IMR-90 (cell line): Measurements from ENCODE around the gene CTCFL. TPM values are rescaled to one million over a fixed set of nuclear protein-coding genes. Genes with fewer than 3 reads are reported as not detected.

Source experiments
- ATAC-seq: fragments of 200-7000 bp; cut with Tn5 transposase; 2 replicates; pipeline ENCODE4 v1.9.1; 2020; ENCODE audit warnings: low read depth, mild to moderate bottlenecking, moderate library complexity
- BruUV-seq: library from RNA; stranded (reverse); fragments of 400-500 nt; replicated peaks from 2 replicates; lab custom pipeline; 2021; lab: Mats Ljungman, UMichigan
- CTCF ChIA-PET: fragments of 300-600 bp; formaldehyde crosslinking; extraction: SDS; loops from one replicate; lab custom pipeline; 2021; ENCODE audit warnings: antibody characterized with exemption; lab: Yijun Ruan, JAX
- POLR2A ChIA-PET: fragments of 300-600 bp; sonication (Branson Sonifier 250); formaldehyde crosslinking; loops from one replicate; lab custom pipeline; 2022; ENCODE audit warnings: antibody characterized with exemption; ENCODE audit not compliant: unreplicated experiment; lab: Charles Lee
- DNase-seq: peaks from one replicate; pipeline ENCODE4 v3.0.0; 2013
- H2AFZ ChIP-seq: replicated peaks from 2 replicates; pipeline ENCODE3; 2013; ENCODE audit warnings: low read length, mild to moderate bottlenecking; ENCODE audit not compliant: poor library complexity
- H2AK5ac ChIP-seq: 2 replicates; pipeline ENCODE4 v1.6.1; 2013; ENCODE audit warnings: low read depth, low read length, inconsistent platforms
- H2AK9ac ChIP-seq: replicated peaks from 2 replicates; pipeline ENCODE3; 2013; ENCODE audit warnings: mild to moderate bottlenecking, low read depth, low read length, moderate library complexity; ENCODE audit not compliant: poor library complexity
- H2BK120ac ChIP-seq: 2 replicates; pipeline ENCODE4 v1.6.1; 2013; ENCODE audit warnings: low read depth, low read length, inconsistent platforms
- H2BK15ac ChIP-seq: 3 replicates; pipeline ENCODE4 v1.6.1; 2013; ENCODE audit warnings: low read depth, low read length, inconsistent platforms
- H2BK20ac ChIP-seq: 2 replicates; pipeline ENCODE4 v1.6.1; 2013; ENCODE audit warnings: low read depth, mild to moderate bottlenecking, inconsistent platforms, low read length, moderate library complexity
- H2BK5ac ChIP-seq: 2 replicates; pipeline ENCODE4 v1.6.1; 2013; ENCODE audit warnings: mild to moderate bottlenecking, low read depth, low read length, inconsistent platforms; ENCODE audit not compliant: poor library complexity, severe bottlenecking
- H3K14ac ChIP-seq: replicated peaks from 2 replicates; pipeline ENCODE4 v1.6.1; 2013; ENCODE audit warnings: low read depth, low read length, inconsistent platforms
- H3K18ac ChIP-seq: 2 replicates; pipeline ENCODE4 v1.6.1; 2013; ENCODE audit warnings: low read depth, low read length, control low read depth
- H3K23ac ChIP-seq: 2 replicates; pipeline ENCODE4 v1.6.1; 2013; ENCODE audit warnings: low read depth, low read length, inconsistent platforms
- H3K27ac ChIP-seq: 2 replicates; pipeline ENCODE4 v1.5.1; 2013; ENCODE audit warnings: mild to moderate bottlenecking, control low read depth, low read length; ENCODE audit not compliant: insufficient read depth
- H3K27me3 ChIP-seq: 2 replicates; pipeline ENCODE4 v1.6.1; 2013; ENCODE audit warnings: low read length; ENCODE audit not compliant: control insufficient read depth, insufficient read depth
- H3K36me3 ChIP-seq: 2 replicates; pipeline ENCODE4 v1.6.1; 2013; ENCODE audit warnings: low read length, mixed read lengths; ENCODE audit not compliant: control insufficient read depth, insufficient read depth
- H3K4ac ChIP-seq: 2 replicates; pipeline ENCODE4 v1.6.1; 2013; ENCODE audit warnings: low read depth, low read length, inconsistent platforms
- H3K4me1 ChIP-seq: 2 replicates; pipeline ENCODE4 v1.6.1; 2013; ENCODE audit warnings: low read length, mixed read lengths; ENCODE audit not compliant: control insufficient read depth, insufficient read depth
- H3K4me2 ChIP-seq: 2 replicates; pipeline ENCODE4 v1.6.1; 2013; ENCODE audit warnings: low read depth, mild to moderate bottlenecking, control low read depth, low read length, moderate library complexity
- H3K4me3 ChIP-seq: 2 replicates; pipeline ENCODE4 v1.5.1; 2013; ENCODE audit warnings: low read depth, mild to moderate bottlenecking, control low read depth, low read length, moderate library complexity; ENCODE audit not compliant: insufficient read depth
- H3K56ac ChIP-seq: 2 replicates; pipeline ENCODE4 v1.6.1; 2013; ENCODE audit warnings: low read length, inconsistent platforms; ENCODE audit not compliant: insufficient read depth; ENCODE audit errors: extremely low read depth
- H3K79me1 ChIP-seq, 2 experiments: 2 replicates each; pipeline ENCODE4 v1.6.1; 2013; ENCODE audit warnings: low read length in 2 of 2, inconsistent platforms in 1 of 2, low read depth in 1 of 2
- H3K9ac ChIP-seq: 2 replicates; pipeline ENCODE4 v1.6.1; 2013; ENCODE audit warnings: low read depth, low read length, control low read depth
- H3K9me1 ChIP-seq: 2 replicates; pipeline ENCODE4 v1.6.1; 2013; ENCODE audit warnings: low read length, inconsistent platforms; ENCODE audit not compliant: insufficient read depth
- H3K9me3 ChIP-seq: 2 replicates; pipeline ENCODE4 v1.6.1; 2013; ENCODE audit warnings: low read length; ENCODE audit not compliant: control insufficient read depth, insufficient read depth
- H4K20me1 ChIP-seq: 2 replicates; pipeline ENCODE4 v1.6.1; 2013; ENCODE audit warnings: low read length, inconsistent platforms; ENCODE audit not compliant: insufficient read depth
- H4K5ac ChIP-seq: 2 replicates; pipeline ENCODE4 v1.6.1; 2013; ENCODE audit warnings: mild to moderate bottlenecking, low read depth, low read length, control low read depth
- H4K8ac ChIP-seq, 2 experiments: 2 replicates each; pipeline ENCODE4 v1.6.1; 2013; ENCODE audit warnings: low read depth in 2 of 2, low read length in 2 of 2, control low read depth in 1 of 2, inconsistent platforms in 1 of 2
- H4K91ac ChIP-seq: 2 replicates; pipeline ENCODE4 v1.6.1; 2013; ENCODE audit warnings: low read depth, low read length, inconsistent platforms; ENCODE audit not compliant: insufficient read depth
- BHLHE40 ChIP-seq: fragments of 150-350 bp; IDR thresholded peaks from 2 replicates; pipeline ENCODE4 v1.6.1; 2016; ENCODE audit warnings: mild to moderate bottlenecking, low read depth, low read length
- CEBPB ChIP-seq: IDR thresholded peaks from 2 replicates; pipeline ENCODE4 v1.6.1; 2012; ENCODE audit warnings: low read depth, low read length, improper control_type of control experiment
- CHD1 ChIP-seq: IDR thresholded peaks from 2 replicates; pipeline ENCODE4 v1.6.1; 2012; ENCODE audit warnings: low read depth, low read length, improper control_type of control experiment
- FOS ChIP-seq: fragments of 150-350 bp; IDR thresholded peaks from 2 replicates; pipeline ENCODE4 v1.6.1; 2016; ENCODE audit warnings: low read depth, low read length
- MAFK ChIP-seq: IDR thresholded peaks from 2 replicates; pipeline ENCODE4 v1.6.1; 2012; ENCODE audit warnings: low read depth, low read length, improper control_type of control experiment
- MAZ ChIP-seq: IDR thresholded peaks from 2 replicates; pipeline ENCODE4 v1.6.1; 2012; ENCODE audit warnings: low read depth, mild to moderate bottlenecking, low read length, improper control_type of control experiment, moderate library complexity, borderline replicate concordance
- MXI1 ChIP-seq: IDR thresholded peaks from 2 replicates; pipeline ENCODE4 v1.6.1; 2012; ENCODE audit warnings: low read depth, mild to moderate bottlenecking, low read length, moderate library complexity, borderline replicate concordance
- POLR2A ChIP-seq: IDR thresholded peaks from 2 replicates; pipeline ENCODE4 v1.6.1; 2012; ENCODE audit warnings: mild to moderate bottlenecking, low read depth, low read length
- RCOR1 ChIP-seq: IDR thresholded peaks from 2 replicates; pipeline ENCODE4 v1.6.1; 2012; ENCODE audit warnings: mild to moderate bottlenecking, low read length, improper control_type of control experiment; ENCODE audit not compliant: insufficient replicate concordance
- SMC3 ChIP-seq: fragments of 150-350 bp; IDR thresholded peaks from 2 replicates; pipeline ENCODE4 v1.6.1; 2016; ENCODE audit warnings: low read depth, mild to moderate bottlenecking, antibody characterized with exemption, low read length, moderate library complexity
- WGBS, 2 experiments: methylation state at CpG; one replicate each; pipeline versions ENCODE4 v1.1.5 to v1.1.7; 2013; ENCODE audit warnings: missing lambda C conversion rate in 2 of 2; ENCODE audit not compliant: insufficient read length in 1 of 2; ENCODE audit errors: extremely low coverage in 2 of 2; 5-methylcytosine and 5-hydroxymethylcytosine counted together
- dilution Hi-C: fragments of 300-500 bp; cut with HindIII; formaldehyde crosslinking; loops from one replicate; pipeline ENCODE4 v1.14.3; 2018; ENCODE audit warnings: low sequenced_read_pairs; ENCODE audit not compliant: unreplicated experiment
- in situ Hi-C: fragments of 300-500 bp; cut with MboI; formaldehyde crosslinking; loops from 3 replicates; pipeline ENCODE4 v1.14.3; 2019; ENCODE audit warnings: low sequenced_read_pairs, inconsistent platforms, mixed read lengths
- intact Hi-C: fragments of 100-400 bp; cut with micrococcal nuclease; formaldehyde crosslinking; loops from 2 replicates; pipeline ENCODE4 v1.10.0; 2022
- polyA plus RNA-seq, 3 experiments: library from polyadenylated mRNA; depleted of rRNA; stranded (reverse); fragments of >200 nt; gene quantifications; 2 replicates each; pipeline ENCODE4 v1.2.3, GENCODE V29; 2012; ENCODE audit warnings: low replicate concordance in 1 of 3
- total RNA-seq: library from RNA; depleted of rRNA; stranded (reverse); fragments of >200 nt; gene quantifications from 2 replicates; pipeline ENCODE4 v1.2.3, GENCODE V29; 2012
- TF ChIP-seq, protein P1 (sequence below): conservative IDR thresholded peaks from 2 replicates; pipeline ENCODE4 v1.5.1; 2012; ENCODE audit warnings: mild to moderate bottlenecking, low read depth, low read length, improper control_type of control experiment
- TF ChIP-seq, protein P2 (sequence below): fragments of 150-350 bp; IDR thresholded peaks from 2 replicates; pipeline ENCODE4 v1.6.1; 2016; ENCODE audit warnings: low read depth, mild to moderate bottlenecking, low read length, moderate library complexity, borderline replicate concordance
- TF ChIP-seq, protein P3 (sequence below): fragments of 150-350 bp; IDR thresholded peaks from 2 replicates; pipeline ENCODE4 v1.6.1; 2017; ENCODE audit warnings: mild to moderate bottlenecking, antibody characterized with exemption, low read length, low read depth

CTCFL gene
- total and polyA plus RNA-seq, 2 of the 4 experiments (the other 2 are of a cell fraction) = not detected

DNA sequence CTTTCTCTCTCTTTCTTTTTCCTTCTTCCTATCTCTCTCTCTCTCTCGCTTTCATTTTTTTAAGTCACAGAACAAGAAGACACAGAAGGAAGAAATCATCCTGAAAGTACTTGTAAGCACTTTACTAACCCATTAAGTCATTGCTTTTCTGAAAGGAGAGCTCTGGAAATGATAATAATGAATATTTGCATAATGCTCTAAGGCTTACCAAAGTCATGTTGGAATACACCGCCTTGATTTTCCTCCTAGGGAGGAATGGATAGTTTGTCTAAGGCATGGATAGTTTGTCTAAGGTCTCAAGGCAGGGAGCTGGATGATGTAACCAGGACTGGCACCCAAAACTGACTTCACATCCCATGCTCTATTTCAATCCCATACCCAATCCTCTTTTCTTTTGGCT lies 12.9 kb upstream of the CTCFL start:
- Histone ChIP-seq H3K79me1 (no peaks in the 10 kb centered on the region), H3K56ac (no peak overlapping the region), H3K18ac (no peak overlapping the region), H3K4ac (no peak overlapping the region), H3K23ac (no peak overlapping the region), H2AK5ac (no peak overlapping the region), H2BK20ac (no peak overlapping the region), H4K8ac (no peak overlapping the region), H2BK120ac (no peak overlapping the region), H3K9ac (no peak overlapping the region), H3K4me1 (no peaks in the 10 kb centered on the region), H3K4me3 (no peak overlapping the region), H3K27ac (no peak overlapping the region), H3K9me1 (no peaks in the 10 kb centered on the region), H3K9me3 (no peaks in the 10 kb centered on the region), H4K5ac (no peak overlapping the region), H4K20me1 (no peaks in the 10 kb centered on the region), H2AK9ac (no peak overlapping the region), H2AFZ (no peak overlapping the region), H3K27me3 (peaks cover 2% of the 10 kb centered on the region; the same call in 1 of the 2 replicates), H3K4me2 (no peak overlapping the region), H2BK15ac (no peak overlapping the region), H2BK5ac (no peak overlapping the region), H3K14ac (no peak overlapping the region), H4K91ac (no peak overlapping the region), H3K36me3 (no peaks in the 10 kb centered on the region)
- ChIA-PET CTCF (no interaction called here), POLR2A (no interaction called here)
- DNase-seq (no peak), ATAC-seq (no peak)
- TF ChIP-seq MAFK (no peak), MXI1 (no peak), MAZ (no peak), CHD1 (no peak), RCOR1 (no peak), SMC3 (no peak), BHLHE40 (no peak), POLR2A (no peak), FOS (no peak), CEBPB (no peak)
- TF ChIP-seq, protein P1, sequence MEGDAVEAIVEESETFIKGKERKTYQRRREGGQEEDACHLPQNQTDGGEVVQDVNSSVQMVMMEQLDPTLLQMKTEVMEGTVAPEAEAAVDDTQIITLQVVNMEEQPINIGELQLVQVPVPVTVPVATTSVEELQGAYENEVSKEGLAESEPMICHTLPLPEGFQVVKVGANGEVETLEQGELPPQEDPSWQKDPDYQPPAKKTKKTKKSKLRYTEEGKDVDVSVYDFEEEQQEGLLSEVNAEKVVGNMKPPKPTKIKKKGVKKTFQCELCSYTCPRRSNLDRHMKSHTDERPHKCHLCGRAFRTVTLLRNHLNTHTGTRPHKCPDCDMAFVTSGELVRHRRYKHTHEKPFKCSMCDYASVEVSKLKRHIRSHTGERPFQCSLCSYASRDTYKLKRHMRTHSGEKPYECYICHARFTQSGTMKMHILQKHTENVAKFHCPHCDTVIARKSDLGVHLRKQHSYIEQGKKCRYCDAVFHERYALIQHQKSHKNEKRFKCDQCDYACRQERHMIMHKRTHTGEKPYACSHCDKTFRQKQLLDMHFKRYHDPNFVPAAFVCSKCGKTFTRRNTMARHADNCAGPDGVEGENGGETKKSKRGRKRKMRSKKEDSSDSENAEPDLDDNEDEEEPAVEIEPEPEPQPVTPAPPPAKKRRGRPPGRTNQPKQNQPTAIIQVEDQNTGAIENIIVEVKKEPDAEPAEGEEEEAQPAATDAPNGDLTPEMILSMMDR = no peak
- TF ChIP-seq, protein P2, sequence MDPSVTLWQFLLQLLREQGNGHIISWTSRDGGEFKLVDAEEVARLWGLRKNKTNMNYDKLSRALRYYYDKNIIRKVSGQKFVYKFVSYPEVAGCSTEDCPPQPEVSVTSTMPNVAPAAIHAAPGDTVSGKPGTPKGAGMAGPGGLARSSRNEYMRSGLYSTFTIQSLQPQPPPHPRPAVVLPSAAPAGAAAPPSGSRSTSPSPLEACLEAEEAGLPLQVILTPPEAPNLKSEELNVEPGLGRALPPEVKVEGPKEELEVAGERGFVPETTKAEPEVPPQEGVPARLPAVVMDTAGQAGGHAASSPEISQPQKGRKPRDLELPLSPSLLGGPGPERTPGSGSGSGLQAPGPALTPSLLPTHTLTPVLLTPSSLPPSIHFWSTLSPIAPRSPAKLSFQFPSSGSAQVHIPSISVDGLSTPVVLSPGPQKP = no peak
- TF ChIP-seq, protein P3, sequence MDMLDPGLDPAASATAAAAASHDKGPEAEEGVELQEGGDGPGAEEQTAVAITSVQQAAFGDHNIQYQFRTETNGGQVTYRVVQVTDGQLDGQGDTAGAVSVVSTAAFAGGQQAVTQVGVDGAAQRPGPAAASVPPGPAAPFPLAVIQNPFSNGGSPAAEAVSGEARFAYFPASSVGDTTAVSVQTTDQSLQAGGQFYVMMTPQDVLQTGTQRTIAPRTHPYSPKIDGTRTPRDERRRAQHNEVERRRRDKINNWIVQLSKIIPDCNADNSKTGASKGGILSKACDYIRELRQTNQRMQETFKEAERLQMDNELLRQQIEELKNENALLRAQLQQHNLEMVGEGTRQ = no peak
- intact Hi-C loops (no loop called here), dilution Hi-C loops (no loop called here), in situ Hi-C loops (no loop called here)
- no CpG with 5 or more reads among the region's 2 CpGs for WGBS, 2 experiments
- BruUV-seq = no TSS peak
